ENCODE data around the gene FAM81A.
A peak's percentile ranks its signal among the peaks of the same experiment; 100 is the strongest.
"Not testable (repeated sequence)": the region's sequence is repeated elsewhere in the genome, so short reads cannot be mapped to it uniquely, and the experiment has no call there.

Gene FAM81A

DNA sequence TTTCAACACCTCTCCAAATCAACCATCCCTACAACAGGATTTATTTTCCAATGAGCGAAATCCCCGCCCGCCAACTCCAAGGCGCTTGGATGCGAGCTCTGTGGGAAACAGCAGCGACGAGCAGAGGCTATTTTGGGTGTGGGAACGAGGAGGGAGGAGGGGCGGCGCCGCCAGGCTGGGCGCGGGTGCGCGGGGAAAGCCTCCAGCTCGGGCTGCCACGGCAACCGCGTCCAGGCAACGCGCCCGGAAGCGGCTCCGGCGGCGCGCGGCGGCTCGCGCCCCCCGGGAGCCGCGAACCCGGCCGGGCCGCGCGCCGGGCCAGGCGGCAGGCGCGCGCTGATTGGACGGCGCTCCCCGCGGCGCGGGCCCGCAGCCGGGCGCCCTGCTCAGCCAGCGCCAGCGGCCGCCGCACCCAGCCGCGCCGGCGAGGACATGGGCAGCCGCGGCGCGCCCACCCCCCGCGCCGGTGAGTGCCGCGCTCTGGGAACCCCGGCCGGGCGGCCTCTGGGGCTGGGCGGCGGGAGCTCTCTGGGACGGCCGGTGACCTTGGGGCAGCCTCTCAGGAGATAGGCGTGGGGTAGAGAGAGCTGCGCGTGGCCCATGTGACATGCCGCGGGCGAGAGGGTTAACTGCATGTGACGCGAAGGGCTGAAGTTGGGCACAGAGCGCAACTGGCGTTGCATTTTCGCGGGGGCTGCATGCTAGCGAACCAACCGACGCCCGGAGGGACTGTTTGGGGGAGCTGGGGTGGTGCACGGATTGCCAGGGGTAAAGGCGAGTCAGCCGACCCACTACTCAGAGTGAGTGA lies at the start of gene FAM81A:
FAM81A (plus strand) TSS at position 370 of the 808 bp plus-strand sequence. CDS start 20,441 bp downstream, outside the sequence.
- DNase-seq = peak in 2 of 4 experiments; percentile 3 to 13

GRCh38 chr15:59388670-59389069 lies 49.3 kb upstream of the FAM81A start:
- DNase-seq = no peak

DNA sequence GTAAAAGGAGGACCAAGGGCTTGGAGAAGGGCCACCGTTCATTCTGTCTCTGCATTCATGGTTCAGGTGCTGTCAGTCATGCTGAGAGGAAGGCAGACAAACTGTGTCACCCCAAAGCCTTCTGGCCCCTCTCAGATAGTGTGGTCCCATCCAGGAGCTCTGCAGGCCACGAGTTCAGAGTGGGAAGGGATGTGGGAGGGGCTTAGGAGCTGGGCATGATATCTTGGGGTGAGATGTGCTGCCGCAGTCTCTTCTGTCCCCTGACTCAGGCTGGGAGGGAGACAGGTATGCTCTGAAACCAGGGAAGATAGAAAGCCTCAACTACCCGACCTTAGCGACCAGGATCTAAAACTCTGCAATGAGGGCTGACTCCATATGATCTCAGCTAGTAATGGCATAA lies 45.7 kb upstream of the FAM81A start:
- no peak for DNase-seq

DNA sequence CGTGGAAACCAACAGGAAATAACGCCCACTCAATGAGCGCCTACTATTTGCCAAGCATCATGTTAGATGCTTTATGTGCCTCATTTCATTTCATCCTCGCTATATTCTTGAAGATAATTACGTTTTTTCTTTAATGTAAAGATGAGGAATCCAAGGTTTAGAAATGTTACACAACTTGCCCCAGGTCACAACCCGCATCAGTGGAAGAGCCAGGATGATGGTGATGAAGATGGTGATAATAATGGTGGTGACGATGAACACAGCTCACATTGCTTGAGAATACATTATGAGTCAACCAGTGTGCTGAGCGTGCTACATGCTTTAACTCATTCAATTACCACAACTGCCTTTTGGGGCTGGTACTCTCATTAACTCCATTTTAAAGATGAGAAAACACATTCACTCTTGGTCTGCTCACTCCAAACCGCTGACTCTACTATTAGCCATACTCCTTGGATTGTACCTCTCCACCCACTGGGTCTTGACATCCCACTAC lies 43.8 kb upstream of the FAM81A start:
- DNase-seq = no peak

GRCh38 chr15:59396211-59396610 lies 41.8 kb upstream of the FAM81A start:
- DNase-seq = no peak

- no peak for DNase-seq
Observed at GRCh38 chr15:59396679-59397078, 41.3 kb upstream of the FAM81A start.

DNA sequence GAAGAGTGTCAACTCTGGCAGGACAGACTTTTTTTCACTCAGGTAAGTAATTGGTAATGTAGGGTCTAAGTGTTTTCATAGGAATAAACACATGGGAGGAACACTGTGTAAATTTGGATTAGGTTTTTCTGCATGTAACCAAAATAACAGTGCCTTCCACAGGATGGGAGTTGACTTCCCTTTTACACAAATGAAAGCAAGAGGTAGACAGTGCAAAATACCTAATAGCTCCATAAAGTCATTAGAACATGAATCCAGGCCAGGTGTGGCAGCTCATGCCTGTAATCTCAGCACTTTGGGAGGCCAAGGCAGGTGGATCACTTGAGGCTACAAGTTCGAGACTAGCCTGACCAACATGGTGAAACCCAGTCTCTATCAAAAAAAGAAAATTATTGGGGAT lies 39.8 kb upstream of the FAM81A start:
- no peak for DNase-seq

GRCh38 chr15:59399465-59400102 lies 38.4 kb upstream of the FAM81A start:
- DNase-seq = no peak

- DNase-seq = no peak
Observed at GRCh38 chr15:59400103-59400813, 37.7 kb upstream of the FAM81A start.

DNA sequence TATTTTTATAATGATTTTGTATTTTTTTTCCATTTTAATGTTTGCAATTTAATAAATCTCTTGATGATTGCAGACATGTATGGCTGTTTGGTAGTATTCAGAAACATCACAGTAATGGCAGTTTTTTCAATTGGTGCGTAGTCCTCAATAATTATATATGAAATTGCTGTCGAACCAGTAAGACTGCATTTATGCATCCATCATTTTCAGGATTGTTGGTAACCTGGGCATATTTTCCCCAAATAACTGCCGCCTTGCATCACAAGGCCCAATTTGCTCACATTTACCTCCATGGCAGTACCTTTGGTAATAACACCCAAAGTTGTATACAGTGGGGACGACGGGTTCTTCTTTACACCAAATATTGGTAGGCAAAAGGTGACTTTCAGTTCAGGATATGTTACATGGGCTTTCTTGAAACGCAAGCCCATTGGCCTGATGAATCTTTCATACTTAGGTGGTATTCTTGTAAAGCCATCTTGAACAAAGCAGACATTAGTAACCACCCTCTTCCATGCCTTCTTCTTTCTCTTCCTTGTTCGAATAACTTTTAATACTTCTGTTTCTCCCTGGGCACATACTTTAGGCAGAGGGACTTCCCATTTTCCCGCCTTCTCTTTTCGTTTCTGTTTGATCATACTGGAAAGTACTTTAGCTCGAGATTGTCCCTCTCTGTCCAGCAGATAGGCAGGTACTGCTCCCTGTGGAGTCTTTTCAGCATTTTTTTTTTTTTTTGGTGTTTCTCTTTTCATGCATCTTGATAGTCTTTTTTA lies 36.7 kb upstream of the FAM81A start:
- DNase-seq = not testable (repeated sequence)

DNA sequence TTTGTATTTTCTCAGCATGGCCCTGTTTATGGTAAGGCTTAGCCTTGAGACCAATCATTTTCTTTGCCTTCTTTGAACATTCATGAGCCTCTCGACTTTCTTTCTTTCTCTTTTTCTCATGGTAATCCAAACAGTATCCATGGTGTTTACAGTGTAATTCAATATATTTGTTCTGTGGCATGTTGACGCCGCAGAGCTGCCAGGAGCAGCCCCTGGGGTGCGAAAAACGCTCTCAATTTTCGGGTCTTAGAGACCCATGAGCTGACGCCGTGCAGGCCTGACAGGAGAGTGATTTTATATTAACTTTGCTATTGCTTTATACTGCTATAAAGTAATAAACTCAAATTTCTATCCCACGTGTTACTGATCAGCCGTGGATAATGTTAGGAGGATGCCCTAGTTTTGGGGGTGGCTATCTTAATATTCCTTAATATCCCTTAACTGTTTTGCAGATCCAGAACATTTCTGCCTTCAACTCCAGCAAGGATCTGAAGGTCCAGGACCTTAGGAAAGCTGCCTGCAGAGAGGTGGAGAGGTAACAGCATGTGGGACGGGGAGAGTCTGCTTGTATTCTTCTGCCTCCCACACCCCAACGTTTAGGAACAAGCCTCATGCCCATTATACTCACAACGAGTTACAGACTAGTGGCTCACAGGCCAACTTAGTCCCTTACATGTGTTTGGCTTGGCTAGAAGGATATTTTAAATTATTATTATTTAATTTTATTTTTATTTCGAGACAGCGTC lies 36.0 kb upstream of the FAM81A start:
- DNase-seq = no peak

DNA sequence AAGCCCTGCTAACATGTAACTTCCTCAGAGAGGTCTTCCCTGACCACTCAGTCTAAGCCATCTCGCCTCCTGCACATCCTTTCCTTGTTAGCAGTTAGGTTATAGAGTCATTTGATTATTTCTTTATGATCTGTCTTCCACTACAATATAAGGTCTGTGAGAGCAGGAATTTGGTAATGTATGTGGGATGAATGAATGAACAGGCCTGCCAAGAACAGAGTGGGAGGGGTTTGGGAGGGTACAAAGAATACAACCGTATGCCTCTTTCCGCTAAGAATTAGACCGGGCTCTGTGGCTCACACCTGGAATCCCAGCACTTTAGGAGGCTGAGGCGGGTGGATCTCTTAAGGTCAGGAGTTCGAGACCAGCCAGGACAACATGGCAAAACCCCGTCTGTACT lies 32.9 kb upstream of the FAM81A start:
- no peak for DNase-seq

DNA sequence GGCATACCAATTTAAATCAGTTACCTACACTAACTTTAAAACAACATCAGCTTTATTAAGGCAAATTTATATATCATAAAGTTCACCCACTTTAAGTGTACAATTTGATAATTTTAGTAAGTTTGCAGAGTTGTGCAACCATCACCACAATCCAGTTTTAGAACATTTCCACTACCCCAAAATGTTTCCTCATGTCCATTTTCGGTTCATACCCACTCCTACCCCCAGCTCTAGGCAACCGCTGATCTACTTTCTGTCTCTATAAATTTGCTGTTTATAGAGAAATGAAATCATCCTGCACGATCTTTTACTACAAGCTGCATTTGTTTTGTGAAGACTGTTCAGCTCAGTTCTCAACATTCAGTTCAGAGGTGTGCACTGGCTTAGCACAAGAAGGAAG lies 31.5 kb upstream of the FAM81A start:
- no peak for DNase-seq

GRCh38 chr15:59407946-59408345 lies 30.0 kb upstream of the FAM81A start:
- no peak for DNase-seq

DNA sequence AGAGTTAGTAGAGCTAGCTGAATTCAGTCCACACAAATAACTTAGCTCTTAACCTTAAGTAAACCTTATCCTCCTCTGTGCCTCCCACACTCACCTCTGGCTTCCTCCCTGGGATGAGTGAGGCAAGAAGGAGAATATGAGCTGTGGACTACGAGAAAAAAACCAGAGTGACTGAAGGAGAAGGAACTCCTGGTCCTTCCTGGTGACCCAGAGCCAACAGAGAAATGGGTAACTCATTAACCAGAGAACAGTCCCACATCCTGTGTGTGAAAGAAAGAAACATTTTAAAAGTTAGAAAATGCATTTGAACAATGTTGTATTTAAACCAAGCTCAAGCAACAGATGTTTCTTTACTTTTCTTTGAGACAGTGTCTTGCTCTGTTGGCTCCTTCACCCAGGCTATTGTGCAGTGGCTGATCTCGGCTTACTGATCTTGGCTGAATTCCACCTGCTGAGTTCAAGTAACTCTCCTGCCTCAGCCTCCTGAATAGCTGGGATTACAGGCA lies 27.5 kb upstream of the FAM81A start:
- no peak for DNase-seq

DNA sequence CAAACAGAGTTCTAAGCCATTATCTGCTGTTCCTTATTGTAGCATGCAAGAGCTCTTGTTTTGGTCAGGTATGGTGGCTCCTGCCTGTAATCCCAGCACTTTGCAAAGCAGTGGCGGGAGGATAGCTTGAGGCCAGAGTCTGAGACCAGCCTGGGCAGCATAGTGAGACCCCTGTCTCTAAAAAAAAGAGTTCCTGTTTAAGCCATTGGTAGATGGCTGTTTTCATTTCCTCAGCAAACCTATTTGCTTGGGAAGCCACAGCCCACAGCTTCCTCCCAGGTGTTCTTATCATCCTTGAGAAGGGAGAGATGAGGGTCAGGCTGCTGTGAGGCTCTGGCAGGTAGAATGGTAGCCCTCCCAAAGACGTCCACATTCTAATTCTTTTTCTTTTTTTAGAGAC lies 24.4 kb upstream of the FAM81A start:
- no peak for DNase-seq

- DNase-seq = no peak
Observed at GRCh38 chr15:59416816-59417215, 21.2 kb upstream of the FAM81A start.

DNA sequence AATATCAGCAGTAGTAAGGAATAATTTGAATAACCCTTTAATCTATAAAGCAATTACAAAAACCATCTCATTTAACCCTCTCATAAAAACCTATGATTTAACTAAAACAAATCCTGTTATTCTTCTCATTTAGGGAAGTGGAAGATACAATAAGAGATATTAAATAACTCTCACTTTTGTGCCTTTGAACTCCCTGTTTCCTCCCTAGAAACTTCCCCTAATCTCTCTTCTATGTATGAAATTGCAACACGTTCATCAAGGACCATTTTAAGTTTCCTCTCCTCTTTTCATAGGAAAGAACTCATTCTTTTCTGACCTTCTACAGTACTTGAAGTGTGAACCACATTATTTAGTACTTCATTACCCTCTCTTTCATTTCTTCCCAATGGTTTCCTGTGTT lies 18.8 kb upstream of the FAM81A start:
- no peak for DNase-seq

- no peak for DNase-seq
Observed at GRCh38 chr15:59420108-59420507, 17.9 kb upstream of the FAM81A start.

GRCh38 chr15:59420986-59421618 lies 16.9 kb upstream of the FAM81A start:
- DNase-seq = no peak

DNA sequence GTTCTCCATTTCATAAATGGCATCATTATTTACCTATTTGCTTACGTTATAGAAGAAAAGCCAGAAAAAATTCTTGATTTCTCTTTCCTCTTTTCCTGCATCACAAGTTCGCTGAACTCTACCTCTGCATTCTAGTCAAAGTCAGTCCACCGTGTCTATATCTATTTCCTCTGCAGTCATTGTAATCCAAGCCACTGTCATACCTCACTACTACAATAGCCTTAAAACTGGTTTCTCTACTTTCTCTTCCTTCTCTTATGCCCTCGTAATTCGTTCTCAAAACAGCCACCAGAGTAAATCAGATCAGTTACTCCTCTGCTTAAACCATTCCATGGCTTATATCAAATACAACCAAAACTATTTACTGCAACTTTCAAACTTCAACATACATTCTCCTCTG lies 13.4 kb upstream of the FAM81A start:
- no peak for DNase-seq
